Colonic mucosa (tissue), 4 donors: Measurements from ENCODE around the gene JAZF1. TPM values are rescaled to one million over a fixed set of nuclear protein-coding genes. Genes with fewer than 3 reads are reported as not detected.

Experiments
- DNase-seq: peaks from one replicate; pipeline ENCODE4 v3.0.0-alpha.2; 2020
- H3K27ac ChIP-seq: fragments of 200-600 bp; one replicate; pipeline ENCODE4 v1.8.0; 2021
- H3K27me3 ChIP-seq: fragments of 200-600 bp; one replicate; pipeline ENCODE4 v1.8.0; 2021
- H3K36me3 ChIP-seq: fragments of 200-600 bp; one replicate; pipeline ENCODE4 v1.8.0; 2021
- H3K4me1 ChIP-seq: fragments of 200-600 bp; one replicate; pipeline ENCODE4 v1.8.0; 2021; ENCODE audit warnings: mild to moderate bottlenecking
- H3K4me3 ChIP-seq: fragments of 200-600 bp; one replicate; pipeline ENCODE4 v1.8.0; 2021
- H3K9ac ChIP-seq, 2 donors: one replicate each; pipeline ENCODE4 v1.7.0; 2013; ENCODE audit warnings: control low read depth in 2 of 2, low read depth in 2 of 2, low read length in 2 of 2
- H3K9me3 ChIP-seq: fragments of 200-600 bp; one replicate; pipeline ENCODE4 v1.8.0; 2021
- CTCF ChIP-seq: fragments of 200-600 bp; IDR thresholded peaks from one replicate; pipeline ENCODE4 v1.8.0; 2022; ENCODE audit warnings: antibody characterized with exemption, mild to moderate bottlenecking
- intact Hi-C: fragments of 100-400 bp; cut with DNase I; formaldehyde crosslinking; loops from one replicate; pipeline ENCODE4 v1.14.1; 2022
- total RNA-seq, 2 donors: library from RNA; stranded (reverse); fragmentation: NEBNext Ultra II Directional in 1 of 2; extraction: Animal tissue kit (Norgen Biotek cat#: 25700) in 1 of 2; gene quantifications; one replicate each; pipeline ENCODE4 v1.2.1, GENCODE V29; 2021
- donor health status: healthy.
- donor health status: DM: no; HTN: no; CAD: no.
- donor health status: DM: no; HTN: no; CAD: no.

JAZF1 gene
- total RNA-seq, 2 donors from 2014 or later: 1.8 to 10.1 TPM

- no peak for TF ChIP-seq CTCF
- Histone ChIP-seq H3K9ac (no peak overlapping the region), H3K9me3 (no peaks in the 10 kb centered on the region), H3K4me1 (no peaks in the 10 kb centered on the region), H3K27ac (no peak overlapping the region), H3K4me3 (no peak overlapping the region), H3K36me3 (no peaks in the 10 kb centered on the region), H3K27me3 (no peaks in the 10 kb centered on the region)
- intact Hi-C loops: no loop called here
- no peak for DNase-seq
Observed at GRCh38 chr7:28155019-28155660, 25.5 kb downstream of the JAZF1 start.

- H3K9me3 ChIP-seq: no peaks in the 10 kb centered on the region
- no peaks in the 10 kb centered on the region for H3K4me1 ChIP-seq
- no peak for DNase-seq
- H3K4me3 ChIP-seq: no peak overlapping the region
- no peaks in the 10 kb centered on the region for H3K27me3 ChIP-seq
- TF ChIP-seq CTCF: no peak
- intact Hi-C loops: no loop called here
- no peak overlapping the region for H3K9ac ChIP-seq
- H3K36me3 ChIP-seq: no peaks in the 10 kb centered on the region
- no peak overlapping the region for H3K27ac ChIP-seq
Observed at GRCh38 chr7:28152594-28152993, 28.0 kb downstream of the JAZF1 start.

GRCh38 chr7:28151965-28152364 lies 28.6 kb downstream of the JAZF1 start:
- no peak overlapping the region for H3K27ac ChIP-seq
- no peak overlapping the region for H3K4me3 ChIP-seq
- no peak overlapping the region for H3K9ac ChIP-seq

GRCh38 chr7:28149291-28150101 lies 31.1 kb downstream of the JAZF1 start:
- no peak for TF ChIP-seq CTCF
- Histone ChIP-seq H3K36me3 (no peaks in the 10 kb centered on the region), H3K27me3 (no peaks in the 10 kb centered on the region), H3K9ac (no peak overlapping the region), H3K4me3 (no peak overlapping the region), H3K4me1 (no peaks in the 10 kb centered on the region), H3K9me3 (no peaks in the 10 kb centered on the region), H3K27ac (no peak overlapping the region)
- intact Hi-C loops: no loop called here
- no peak for DNase-seq

More at GRCh38 chr7:28151965-28152364, 28.6 kb downstream of the JAZF1 start:
- Histone ChIP-seq H3K9me3 (no peaks in the 10 kb centered on the region), H3K36me3 (no peaks in the 10 kb centered on the region), H3K27me3 (no peaks in the 10 kb centered on the region), H3K4me1 (no peaks in the 10 kb centered on the region)
- no peak for DNase-seq
- no peak for TF ChIP-seq CTCF
- intact Hi-C loops: no loop called here

GRCh38 chr7:28145931-28146330 lies 34.7 kb downstream of the JAZF1 start:
- no peak for DNase-seq
- no peak for TF ChIP-seq CTCF
- Histone ChIP-seq H3K27ac (no peak overlapping the region), H3K36me3 (no peaks in the 10 kb centered on the region), H3K27me3 (no peaks in the 10 kb centered on the region), H3K9ac (no peak overlapping the region), H3K4me1 (no peaks in the 10 kb centered on the region), H3K9me3 (no peaks in the 10 kb centered on the region), H3K4me3 (no peak overlapping the region)
- intact Hi-C loops: no loop called here
